HG03354 (cell line): Measurements from ENCODE around the gene PHF1.

Experiments used
- ATAC-seq: cut with Tn5 transposase; IDR thresholded peaks from one replicate; pipeline ENCODE4 v1.9.1; 2021; ENCODE audit warnings: mild to moderate bottlenecking; ENCODE audit not compliant: unreplicated experiment, poor library complexity, severe bottlenecking

PHF1 gene

DNA sequence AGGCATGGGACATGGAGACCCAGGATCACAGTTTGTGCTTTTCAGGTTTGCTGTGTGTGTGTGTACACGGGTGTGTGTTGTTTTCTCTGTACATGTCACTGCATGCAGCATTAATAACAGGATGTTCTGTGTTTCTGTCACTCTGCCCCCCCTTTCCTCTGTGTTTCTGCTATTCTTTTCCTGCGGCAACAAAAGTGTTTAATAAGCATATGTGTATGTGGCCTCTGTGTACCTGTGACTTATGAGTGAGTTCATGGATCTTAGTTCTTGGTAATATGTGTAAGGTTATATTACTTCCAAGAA is 18.9 kb downstream of the PHF1 start:
- no peak for ATAC-seq

DNA sequence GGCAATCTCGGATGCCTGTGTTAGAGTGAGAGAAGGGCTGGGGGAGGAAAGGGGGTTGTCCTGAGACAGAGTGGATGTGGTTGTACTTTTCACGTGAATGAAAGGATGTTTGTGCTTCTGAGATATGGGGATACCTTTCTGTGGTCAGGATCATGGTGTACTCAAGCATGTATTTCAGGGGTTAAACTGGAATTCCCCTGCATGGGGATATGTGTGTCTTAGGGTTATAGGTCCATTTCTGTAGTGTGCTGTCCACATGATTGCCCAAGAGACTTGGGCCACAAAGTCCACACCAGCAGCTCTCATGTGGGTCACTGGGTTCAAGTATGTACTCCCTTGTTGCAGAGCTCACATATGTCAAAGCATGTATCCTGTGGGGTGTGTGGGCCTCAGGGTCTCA is 19.5 kb downstream of the PHF1 start:
- no peak for ATAC-seq

DNA sequence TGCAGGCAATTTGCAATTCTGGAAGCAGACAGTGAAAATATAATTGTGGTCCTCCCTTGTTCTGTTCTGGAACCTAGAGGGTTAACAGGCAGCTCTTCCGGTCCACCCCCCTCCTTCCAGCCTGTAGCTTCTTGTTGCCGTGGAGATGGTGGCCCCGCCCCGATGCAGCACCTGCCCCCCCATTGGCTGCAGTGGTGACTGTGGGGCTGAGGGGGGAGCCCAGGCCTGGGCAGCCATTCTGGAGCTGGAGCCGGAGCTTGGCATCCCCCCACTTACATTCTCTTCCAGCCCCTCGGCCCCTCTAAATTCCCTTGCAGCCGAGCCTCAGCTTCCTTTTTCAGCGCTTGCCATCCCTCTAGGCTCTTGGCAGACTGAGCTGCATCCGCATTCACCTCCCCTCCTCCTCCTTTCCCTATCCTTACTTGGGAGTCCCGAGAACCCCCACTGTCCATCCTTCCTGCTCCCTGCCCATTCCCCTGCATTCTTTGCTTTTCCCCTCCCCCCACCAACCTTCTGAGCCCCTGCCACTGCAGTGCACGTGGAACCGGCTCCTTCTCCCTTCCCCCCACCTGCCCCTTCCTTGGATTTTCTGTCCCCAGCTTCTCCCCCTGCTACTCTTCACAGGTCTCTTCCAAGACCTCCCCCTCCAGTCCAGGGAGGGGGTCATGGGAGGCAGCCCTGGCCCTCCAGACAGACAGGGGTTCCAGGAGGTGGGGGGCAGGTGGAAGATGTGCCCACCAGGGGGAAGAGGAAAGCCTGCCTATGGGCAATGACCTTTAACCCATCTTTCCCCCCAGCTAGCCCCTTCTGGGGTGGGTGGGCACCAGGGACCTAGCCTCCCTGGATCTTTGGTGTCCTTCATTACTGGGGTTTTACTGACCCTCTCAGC is 20.4 kb downstream of the PHF1 start:
- ATAC-seq = peak; percentile 56

DNA sequence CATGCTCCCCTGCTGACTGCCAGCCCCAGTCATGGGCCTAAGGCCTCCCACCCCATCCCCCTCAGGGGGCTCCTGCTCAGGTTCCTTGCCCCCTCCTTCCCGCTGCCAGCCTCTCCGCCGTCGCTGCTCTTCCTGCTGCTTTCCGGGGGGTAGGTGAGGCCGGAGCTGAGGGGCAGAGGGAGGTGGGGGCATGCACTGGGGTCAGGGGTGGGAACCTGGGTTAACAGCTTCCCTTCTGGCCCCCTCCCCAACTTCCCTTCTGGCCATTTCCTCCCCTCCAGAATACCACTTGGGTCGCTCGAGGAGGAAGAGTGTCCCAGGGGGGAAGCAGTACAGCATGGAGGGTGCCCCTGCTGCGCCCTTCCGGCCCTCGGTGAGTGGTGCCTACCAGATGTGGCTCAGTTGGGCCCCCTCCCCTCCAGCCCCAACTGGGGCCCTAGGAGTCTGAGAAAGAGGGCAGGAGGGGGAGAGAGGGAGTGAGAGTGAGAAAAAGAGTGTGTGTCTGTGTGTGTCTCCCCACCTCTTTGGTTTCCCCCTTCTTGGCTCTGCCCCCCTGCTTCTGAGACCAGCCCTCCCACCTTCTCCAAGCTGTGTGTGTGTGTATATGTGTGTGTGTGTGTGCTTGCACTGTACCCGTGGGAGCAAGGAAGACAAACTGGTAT is 21.2 kb downstream of the PHF1 start:
- no peak for ATAC-seq

DNA sequence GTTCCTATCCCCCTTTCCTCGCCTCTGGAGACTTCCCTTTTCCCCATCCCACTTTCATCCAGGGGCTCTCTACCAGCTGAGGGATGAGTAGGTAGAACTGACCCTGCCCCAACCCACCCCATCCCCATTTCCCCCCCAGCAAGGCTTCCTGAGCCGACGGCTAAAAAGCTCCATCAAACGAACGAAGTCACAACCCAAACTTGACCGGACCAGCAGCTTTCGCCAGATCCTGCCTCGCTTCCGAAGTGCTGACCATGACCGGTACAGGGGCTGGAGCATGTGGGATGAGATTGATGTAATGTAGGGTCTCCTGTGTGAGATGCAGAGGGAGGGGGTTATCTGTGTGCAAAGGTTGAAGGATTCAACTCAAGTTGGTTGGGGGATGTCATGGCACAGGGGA is 21.7 kb downstream of the PHF1 start:
- ATAC-seq = no peak

DNA sequence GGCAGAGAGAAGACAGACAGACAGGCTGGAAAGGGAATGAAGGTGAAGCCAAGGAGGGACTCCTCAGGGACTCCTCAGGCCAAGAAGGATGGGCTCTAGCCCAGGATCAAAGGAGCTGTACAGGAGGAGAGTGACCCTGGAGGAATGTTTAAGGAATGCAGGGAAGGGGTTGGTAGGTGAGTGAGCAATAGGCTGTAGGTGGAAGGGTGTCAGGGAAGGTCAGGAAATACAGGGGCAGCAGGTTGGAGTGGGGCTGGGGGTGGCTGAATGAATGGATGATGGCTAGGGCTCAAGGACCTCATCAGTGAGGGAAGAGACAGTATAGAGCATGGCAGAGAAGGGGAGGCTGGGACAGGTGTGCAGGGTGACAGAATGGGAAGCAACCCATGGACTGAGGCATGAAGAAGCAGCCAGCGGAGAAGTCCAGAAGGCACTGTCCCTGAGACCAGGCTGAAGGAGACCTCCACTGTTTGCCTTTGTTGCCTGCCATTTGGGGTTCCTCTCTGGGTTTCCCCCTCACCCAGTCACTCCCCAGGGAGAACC is 22.3 kb downstream of the PHF1 start:
- no peak for ATAC-seq

DNA sequence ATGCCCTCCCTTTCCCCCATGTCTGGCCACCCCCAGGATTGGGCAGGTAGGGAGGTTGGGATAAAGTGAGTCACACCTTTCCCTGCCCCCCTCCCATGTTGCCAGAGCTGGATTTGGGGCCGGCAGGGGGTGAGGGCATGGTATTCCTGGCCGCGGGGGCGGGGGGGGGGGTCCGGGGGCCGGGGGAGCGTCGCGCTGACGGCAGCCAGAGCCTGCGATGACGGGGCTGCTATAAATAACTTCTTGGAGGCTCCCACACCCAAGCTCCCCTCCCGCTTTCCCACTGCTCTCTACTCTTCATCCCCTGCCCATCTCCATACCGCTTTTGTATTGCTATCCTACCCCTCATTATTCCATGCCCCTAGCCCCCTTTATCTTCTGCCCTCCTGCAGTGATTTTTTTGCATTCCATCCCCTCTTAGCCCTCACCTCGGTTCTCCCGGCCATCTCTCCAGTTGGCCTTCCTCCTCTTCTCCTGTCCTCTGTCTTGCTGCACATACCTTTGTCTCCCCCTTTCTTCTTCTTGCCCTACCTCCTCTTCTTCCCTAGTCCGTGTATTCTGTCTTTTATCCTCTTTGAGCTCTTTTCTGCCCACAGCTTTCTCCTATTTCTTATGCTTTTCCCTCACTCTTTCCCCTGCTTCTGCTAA is 22.9 kb downstream of the PHF1 start:
- no peak for ATAC-seq

DNA sequence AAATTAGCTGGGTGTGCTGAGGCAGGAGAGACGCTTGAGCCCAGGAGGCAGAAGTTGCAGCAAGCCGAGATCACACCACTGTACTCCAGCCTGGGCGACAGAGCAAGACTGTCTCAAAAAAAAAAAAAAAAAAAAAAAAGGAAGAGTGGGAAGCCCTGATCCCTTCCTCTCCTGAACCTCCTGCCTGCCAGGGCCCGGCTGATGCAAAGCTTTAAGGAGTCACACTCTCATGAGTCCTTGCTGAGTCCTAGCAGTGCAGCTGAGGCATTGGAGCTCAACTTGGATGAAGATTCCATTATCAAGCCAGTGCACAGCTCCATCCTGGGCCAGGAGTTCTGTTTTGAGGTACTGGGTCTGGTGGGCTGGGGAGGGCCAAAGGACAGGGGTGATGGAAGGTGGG is 24.1 kb downstream of the PHF1 start:
- ATAC-seq = no peak

DNA sequence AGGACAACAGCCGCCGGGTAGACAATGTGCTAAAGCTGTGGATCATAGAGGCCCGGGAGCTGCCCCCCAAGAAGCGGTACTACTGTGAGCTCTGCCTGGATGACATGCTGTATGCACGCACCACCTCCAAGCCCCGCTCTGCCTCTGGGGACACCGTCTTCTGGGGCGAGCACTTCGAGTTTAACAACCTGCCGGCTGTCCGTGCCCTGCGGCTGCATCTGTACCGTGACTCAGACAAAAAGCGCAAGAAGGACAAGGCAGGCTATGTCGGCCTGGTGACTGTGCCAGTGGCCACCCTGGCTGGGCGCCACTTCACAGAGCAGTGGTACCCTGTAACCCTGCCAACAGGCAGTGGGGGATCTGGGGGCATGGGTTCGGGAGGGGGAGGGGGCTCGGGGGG is 26.9 kb downstream of the PHF1 start:
- no peak for ATAC-seq

DNA sequence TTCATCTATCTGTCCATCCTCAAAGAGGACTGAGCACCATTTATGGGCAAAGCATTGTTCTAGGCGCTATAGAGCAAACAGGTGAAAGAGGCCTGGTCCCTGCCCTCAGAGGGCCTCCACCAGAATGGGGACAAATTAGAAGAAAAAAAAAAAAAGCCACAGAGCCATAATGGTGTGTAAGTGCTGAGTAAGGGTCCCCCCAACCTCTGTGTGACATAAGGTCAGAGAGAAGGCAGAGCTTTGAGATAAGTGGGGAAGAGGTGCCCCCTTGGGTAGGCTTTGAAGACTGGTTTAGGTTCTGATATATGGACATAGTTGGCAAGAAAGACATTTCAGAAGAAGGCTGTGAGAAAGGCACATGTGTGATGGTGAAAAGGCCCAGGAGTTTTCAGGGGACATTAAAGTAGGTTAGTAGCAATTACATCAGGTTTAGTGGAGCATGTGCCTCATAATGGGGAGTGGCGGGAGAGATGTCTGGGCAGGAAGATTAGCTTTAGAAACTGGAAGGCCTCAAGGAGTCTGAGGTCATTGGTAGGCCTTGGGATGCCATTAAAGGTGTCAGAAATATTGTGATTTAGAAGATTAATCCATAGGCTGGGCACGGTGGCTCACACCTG is 28.3 kb downstream of the PHF1 start:
- ATAC-seq = no peak

DNA sequence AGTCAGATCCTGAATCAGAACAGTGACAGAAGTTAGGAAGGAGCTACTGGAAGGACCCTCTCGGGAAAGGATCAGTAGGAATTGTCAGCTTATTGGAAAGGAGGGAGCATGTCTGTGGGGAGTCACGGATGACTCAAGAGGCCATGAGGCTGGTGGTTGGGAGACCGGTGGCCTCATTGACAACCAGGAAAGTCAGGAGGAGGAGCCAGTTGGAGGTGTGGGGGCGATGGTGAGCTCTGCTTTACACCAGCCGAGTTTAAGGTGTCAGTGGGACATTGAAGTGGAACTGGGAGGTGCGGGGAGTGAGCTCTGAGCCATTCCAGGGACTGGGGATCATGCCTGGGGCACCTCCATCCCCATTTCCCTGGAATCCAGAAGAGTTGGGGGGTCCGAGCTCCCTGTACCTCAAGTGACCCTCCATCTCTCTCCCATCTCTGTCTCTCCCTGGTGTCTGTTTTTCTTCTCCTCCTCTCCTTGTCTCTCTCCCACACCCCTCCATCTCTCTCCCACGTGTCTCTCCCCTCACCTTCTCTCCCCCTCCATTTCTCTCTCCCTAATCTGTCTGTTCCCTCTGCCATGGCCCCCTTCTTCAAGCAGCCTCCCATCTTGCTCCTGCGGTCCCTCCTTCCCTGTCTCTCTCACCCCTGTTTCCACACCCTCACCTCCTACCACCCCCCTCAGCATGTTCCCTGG is 29.3 kb downstream of the PHF1 start:
- ATAC-seq = no peak

DNA sequence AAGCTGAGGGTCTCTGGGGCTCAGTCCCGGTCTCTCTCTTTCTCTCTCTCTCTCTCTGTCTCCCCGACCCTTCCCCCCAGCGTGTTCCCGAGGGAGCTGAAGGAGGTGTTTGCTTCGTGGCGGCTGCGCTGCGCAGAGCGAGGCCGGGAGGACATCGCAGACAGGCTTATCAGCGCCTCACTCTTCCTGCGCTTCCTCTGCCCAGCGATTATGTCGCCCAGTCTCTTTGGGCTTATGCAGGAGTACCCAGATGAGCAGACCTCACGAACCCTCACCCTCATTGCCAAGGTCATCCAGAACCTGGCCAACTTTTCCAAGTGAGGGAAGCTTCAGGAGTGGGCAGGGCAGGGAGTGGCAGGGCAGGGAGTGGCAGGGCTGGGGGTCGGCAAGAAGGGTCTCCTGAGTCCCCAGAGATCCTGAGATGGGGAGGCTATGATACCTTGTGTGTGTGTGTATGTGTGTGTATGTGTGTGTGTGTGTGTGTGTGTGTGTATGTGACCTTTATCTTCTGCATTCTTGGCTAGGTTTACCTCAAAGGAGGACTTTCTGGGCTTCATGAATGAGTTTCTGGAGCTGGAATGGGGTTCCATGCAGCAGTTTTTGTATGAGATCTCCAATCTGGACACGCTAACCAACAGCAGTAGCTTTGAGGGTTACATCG is 30.0 kb downstream of the PHF1 start:
- ATAC-seq = no peak

DNA sequence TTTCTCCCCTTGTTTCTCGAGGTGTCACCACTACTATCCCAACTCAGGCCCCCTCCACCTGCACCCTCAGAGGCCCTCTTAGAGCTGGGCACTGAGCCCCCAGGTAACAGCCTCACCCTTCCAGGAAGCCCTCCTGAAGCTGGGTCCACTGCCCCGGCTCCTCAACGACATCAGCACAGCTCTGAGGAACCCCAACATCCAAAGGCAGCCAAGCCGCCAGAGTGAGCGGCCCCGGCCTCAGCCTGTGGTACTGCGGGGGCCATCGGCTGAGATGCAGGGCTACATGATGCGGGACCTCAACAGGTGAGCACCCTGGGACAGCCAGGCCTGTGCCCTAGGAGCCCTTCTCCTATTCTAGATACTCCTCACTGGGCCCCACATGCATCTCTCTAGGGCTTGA is 30.6 kb downstream of the PHF1 start:
- no peak for ATAC-seq

DNA sequence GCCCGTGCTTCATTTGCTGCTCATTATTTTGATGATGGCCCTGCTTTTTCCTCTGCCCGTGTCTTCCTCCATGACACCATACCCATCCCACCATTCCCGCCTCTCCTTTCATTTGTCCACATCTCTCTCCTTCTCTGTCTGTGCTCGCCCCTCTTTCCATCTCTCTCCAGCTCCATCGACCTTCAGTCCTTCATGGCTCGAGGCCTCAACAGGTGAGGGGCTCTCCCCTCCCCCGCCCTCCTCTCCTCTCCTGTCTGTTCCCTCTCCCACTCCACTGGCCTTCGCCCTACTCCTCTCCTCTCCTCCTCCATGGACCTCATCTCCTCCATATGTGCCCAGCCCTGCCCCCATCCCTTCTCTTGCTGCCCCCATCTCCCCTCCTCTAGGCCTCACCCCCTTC is 31.5 kb downstream of the PHF1 start:
- ATAC-seq = no peak

DNA sequence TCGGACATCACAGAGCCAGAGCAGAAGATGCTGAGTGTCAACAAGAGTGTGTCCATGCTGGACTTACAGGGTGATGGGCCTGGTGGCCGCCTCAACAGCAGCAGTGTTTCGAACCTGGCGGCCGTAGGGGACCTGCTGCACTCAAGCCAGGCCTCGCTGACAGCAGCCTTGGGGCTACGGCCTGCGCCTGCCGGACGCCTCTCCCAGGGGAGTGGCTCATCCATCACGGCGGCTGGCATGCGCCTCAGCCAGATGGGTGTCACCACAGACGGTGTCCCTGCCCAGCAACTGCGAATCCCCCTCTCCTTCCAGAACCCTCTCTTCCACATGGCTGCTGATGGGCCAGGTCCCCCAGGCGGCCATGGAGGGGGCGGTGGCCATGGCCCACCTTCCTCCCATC is 32.2 kb downstream of the PHF1 start:
- no peak for ATAC-seq

DNA sequence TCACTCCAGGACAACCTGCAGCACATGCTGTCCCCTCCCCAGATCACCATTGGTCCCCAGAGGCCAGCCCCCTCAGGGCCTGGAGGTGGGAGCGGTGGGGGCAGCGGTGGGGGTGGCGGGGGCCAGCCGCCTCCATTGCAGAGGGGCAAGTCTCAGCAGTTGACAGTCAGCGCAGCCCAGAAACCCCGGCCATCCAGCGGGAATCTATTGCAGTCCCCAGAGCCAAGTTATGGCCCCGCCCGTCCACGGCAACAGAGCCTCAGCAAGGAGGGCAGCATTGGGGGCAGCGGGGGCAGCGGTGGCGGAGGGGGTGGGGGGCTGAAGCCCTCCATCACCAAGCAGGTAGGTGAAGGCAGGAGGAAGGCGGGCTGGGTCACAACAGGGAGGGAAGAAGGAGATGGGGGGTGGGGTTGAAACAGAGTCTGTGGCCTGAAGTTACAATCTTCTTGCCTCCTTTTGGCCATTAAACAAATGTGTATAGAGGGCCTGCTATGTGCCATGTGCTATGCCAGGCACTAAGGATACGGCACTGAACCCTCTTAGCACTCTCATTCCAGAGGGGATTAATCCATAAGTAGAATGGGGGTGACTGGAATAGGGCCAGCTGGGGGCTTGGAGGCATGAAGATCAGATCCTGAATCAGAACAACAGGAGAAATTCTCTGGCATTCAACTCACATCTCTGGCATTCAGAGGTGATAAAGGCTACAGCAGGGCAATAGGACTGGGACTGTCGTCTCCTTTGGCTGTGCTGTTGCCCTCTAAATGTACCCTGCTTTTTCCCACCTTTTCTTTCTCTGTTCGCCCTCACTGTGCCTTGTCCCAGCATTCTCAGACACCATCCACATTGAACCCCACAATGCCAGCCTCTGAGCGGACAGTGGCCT is 33.0 kb downstream of the PHF1 start:
- ATAC-seq = no peak

DNA sequence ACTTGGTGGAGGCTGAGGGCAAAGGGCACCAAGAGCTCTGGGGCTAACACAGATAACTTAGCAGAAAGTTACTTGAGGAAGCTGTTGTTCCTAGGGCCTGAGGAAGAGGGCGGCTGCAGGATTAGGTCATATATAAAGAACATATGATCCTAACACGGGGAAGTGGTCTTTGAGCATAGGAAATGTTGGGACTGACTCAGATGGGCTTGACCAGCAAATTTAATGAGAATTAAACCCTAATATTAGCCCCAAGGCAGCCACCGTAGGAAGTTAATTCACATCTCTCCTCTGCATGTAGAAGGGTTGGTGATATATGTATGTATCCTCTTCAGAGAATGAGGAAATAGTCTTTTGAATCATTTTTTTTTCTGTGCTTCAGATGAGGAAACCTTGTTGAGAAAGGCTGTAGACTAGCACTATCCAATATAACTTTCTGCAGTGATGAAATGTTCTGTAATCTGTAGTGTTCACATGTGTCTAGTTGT is 34.3 kb downstream of the PHF1 start:
- ATAC-seq = no peak

DNA sequence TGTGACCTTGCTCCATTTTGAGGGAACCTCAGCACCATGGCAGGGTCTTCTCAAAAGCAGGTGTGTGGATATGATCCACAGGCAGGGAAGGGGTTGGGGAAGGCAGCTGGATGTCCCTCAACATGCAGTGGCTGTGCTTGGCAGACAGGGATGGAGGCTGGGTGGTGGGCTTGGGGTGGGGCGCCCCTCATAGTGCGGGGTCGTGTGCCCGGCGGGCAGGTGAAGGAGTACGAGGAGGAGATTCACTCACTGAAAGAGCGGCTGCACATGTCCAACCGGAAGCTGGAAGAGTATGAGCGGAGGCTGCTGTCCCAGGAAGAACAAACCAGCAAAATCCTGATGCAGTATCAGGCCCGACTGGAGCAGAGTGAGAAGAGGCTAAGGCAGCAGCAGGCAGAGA is 35.5 kb downstream of the PHF1 start:
- no peak for ATAC-seq
